SK-N-SH (cell line): ENCODE measurements around the gene SPA17. TPM values are rescaled to one million over a fixed set of nuclear protein-coding genes. Genes with fewer than 3 reads are reported as not detected.

Source experiments
- CTCF ChIA-PET: fragments of 300-600, 350-600 bp; formaldehyde crosslinking; extraction: SDS; loops from one replicate; lab custom pipeline; 2021; lab: Yijun Ruan, JAX
- POLR2A ChIA-PET: fragments of 350-600 bp; sonication (Branson Sonifier 250); formaldehyde crosslinking; extraction: SDS; loops from one replicate; lab custom pipeline; 2020; ENCODE audit warnings: antibody characterized with exemption, inconsistent platforms; lab: Yijun Ruan, JAX
- DNase-seq: peaks from one replicate; pipeline ENCODE4 v3.0.0; 2012
- H2AFZ ChIP-seq: fragments of 200-600 bp; sonication (generic); 2 replicates; pipeline ENCODE4 v1.8.1; 2016; ENCODE audit warnings: antibody characterized with exemption, mild to moderate bottlenecking, low read depth
- H3F3A ChIP-seq: fragments of 200-600 bp; sonication (generic); replicated peaks from 2 replicates; pipeline ENCODE3; 2016; ENCODE audit warnings: antibody characterized with exemption, mild to moderate bottlenecking; ENCODE audit not compliant: insufficient read depth
- H3K27ac ChIP-seq, 2 experiments: fragments of 200-500 bp in 1 of 2; fragments of 200-600 bp in 1 of 2; sonication (Bioruptor generic) in 1 of 2; sonication (generic), shearing (Covaris generic) in 1 of 2; 2 replicates each; pipeline versions ENCODE4 v1.5.1 to v1.6.1; 2014 to 2016; ENCODE audit warnings: low read depth in 2 of 2, inconsistent platforms in 1 of 2, low read length in 1 of 2, mild to moderate bottlenecking in 1 of 2, mixed read lengths in 1 of 2
- H3K27me3 ChIP-seq: fragments of 200-600 bp; sonication (generic), shearing (Covaris generic); 2 replicates; pipeline ENCODE4 v1.6.1; 2016; ENCODE audit warnings: mixed run types; ENCODE audit not compliant: insufficient read depth
- H3K36me3 ChIP-seq, 2 experiments: fragments of 200-500 bp in 1 of 2; fragments of 200-600 bp in 1 of 2; sonication (Bioruptor generic) in 1 of 2; sonication (generic) in 1 of 2; replicated peaks in 1 of 2; 2 replicates each; pipeline versions ENCODE3 to v1.5.1; 2014 to 2016; ENCODE audit warnings: low read length in 1 of 2, mild to moderate bottlenecking in 1 of 2; ENCODE audit not compliant: insufficient read depth in 2 of 2, control insufficient read depth in 1 of 2
- H3K4me1 ChIP-seq, 2 experiments: fragments of 200-500 bp in 1 of 2; fragments of 200-600 bp in 1 of 2; sonication (Bioruptor generic) in 1 of 2; sonication (generic), shearing (Covaris generic) in 1 of 2; 2 replicates each; pipeline versions ENCODE4 v1.5.1 to v1.6.1; 2014 to 2016; ENCODE audit warnings: low read depth in 1 of 2, low read length in 1 of 2, mixed run types in 1 of 2; ENCODE audit not compliant: insufficient read depth in 2 of 2, control insufficient read depth in 1 of 2
- H3K4me2 ChIP-seq: fragments of 200-600 bp; sonication (generic), shearing (Covaris generic); 2 replicates; pipeline ENCODE4 v1.6.1; 2017; ENCODE audit warnings: mixed run types
- H3K4me3 ChIP-seq, 2 experiments: fragments of 200-500 bp in 1 of 2; fragments of 200-600 bp in 1 of 2; sonication (Bioruptor generic) in 1 of 2; sonication (generic), shearing (Covaris generic) in 1 of 2; 2 replicates each; pipeline versions ENCODE4 v1.5.1 to v1.8.1; 2014 to 2016; ENCODE audit warnings: low read depth in 2 of 2, inconsistent platforms in 1 of 2, low read length in 1 of 2, mild to moderate bottlenecking in 1 of 2, mixed read lengths in 1 of 2, moderate library complexity in 1 of 2
- H3K79me2 ChIP-seq: fragments of 200-600 bp; sonication (generic); 2 replicates; pipeline ENCODE4 v1.8.1; 2017; ENCODE audit warnings: mild to moderate bottlenecking; ENCODE audit not compliant: insufficient read depth
- H3K9ac ChIP-seq: fragments of 200-600 bp; sonication (generic); 2 replicates; pipeline ENCODE4 v1.6.1; 2017; ENCODE audit warnings: mixed run types
- H3K9me2 ChIP-seq: fragments of 200-600 bp; sonication (generic); 2 replicates; pipeline ENCODE4 v1.6.1; 2017; ENCODE audit warnings: mixed run types
- H3K9me3 ChIP-seq: fragments of 200-600 bp; sonication (generic); 2 replicates; pipeline ENCODE4 v1.6.1; 2017; ENCODE audit warnings: mixed run types, mild to moderate bottlenecking, moderate library complexity
- H4K20me1 ChIP-seq: fragments of 200-600 bp; sonication (generic); 2 replicates; pipeline ENCODE4 v1.6.1; 2017; ENCODE audit warnings: mild to moderate bottlenecking, mixed run types; ENCODE audit not compliant: insufficient read depth
- CHD2 ChIP-seq: fragments of 150-350 bp; IDR thresholded peaks from 2 replicates; pipeline ENCODE4 v1.6.1; 2018; ENCODE audit warnings: low read length; ENCODE audit not compliant: partially characterized antibody
- CTCF ChIP-seq: fragments of 200-600 bp; sonication (generic); IDR thresholded peaks from 2 replicates; pipeline ENCODE4 v1.6.1; 2017; ENCODE audit warnings: antibody characterized with exemption, mild to moderate bottlenecking, moderate library complexity
- ELF1 ChIP-seq: IDR thresholded peaks from 2 replicates; pipeline ENCODE4 v1.4.0; 2012
- EP300 ChIP-seq, 2 experiments: IDR thresholded peaks; 2 replicates each; pipeline versions ENCODE4 v1.4.0 to v1.6.1; 2012; ENCODE audit warnings: borderline replicate concordance in 1 of 2, low read depth in 1 of 2, low read length in 1 of 2
- EZH2phosphoT487 ChIP-seq: fragments of 200-600 bp; sonication (generic); IDR thresholded peaks from 2 replicates; pipeline ENCODE4 v1.6.1; 2017; ENCODE audit warnings: low read depth, mixed run types, mild to moderate bottlenecking, antibody characterized with exemption, moderate library complexity, borderline replicate concordance
- FOSL2 ChIP-seq: IDR thresholded peaks from 2 replicates; pipeline ENCODE4 v1.4.0; 2012; ENCODE audit warnings: low read depth, mild to moderate bottlenecking, moderate library complexity, borderline replicate concordance
- GABPA ChIP-seq: IDR thresholded peaks from 2 replicates; pipeline ENCODE4 v1.4.0; 2012; ENCODE audit warnings: low read depth, mild to moderate bottlenecking
- GATA2 ChIP-seq: sonication (generic); formaldehyde crosslinking; IDR thresholded peaks from 2 replicates; pipeline ENCODE4 v1.5.0; 2020; ENCODE audit warnings: mild to moderate bottlenecking, missing genetic modification reagents
- MAX ChIP-seq: IDR thresholded peaks from 2 replicates; pipeline ENCODE4 v1.4.0; 2012; ENCODE audit warnings: low read depth
- NFIC ChIP-seq: IDR thresholded peaks from 2 replicates; pipeline ENCODE4 v1.4.0; 2012; ENCODE audit warnings: borderline replicate concordance
- POLR2AphosphoS5 ChIP-seq: IDR thresholded peaks from 2 replicates; pipeline ENCODE4 v1.6.1; 2012; ENCODE audit warnings: low read depth, low read length
- RCOR1 ChIP-seq: fragments of 150-350 bp; IDR thresholded peaks from 2 replicates; pipeline ENCODE4 v1.6.1; 2017; ENCODE audit warnings: antibody characterized with exemption, low read length
- SIN3A ChIP-seq: IDR thresholded peaks from 2 replicates; pipeline ENCODE4 v1.6.1; 2012; ENCODE audit warnings: low read depth, mild to moderate bottlenecking, low read length, moderate library complexity, borderline replicate concordance
- TAF1 ChIP-seq: IDR thresholded peaks from 2 replicates; pipeline ENCODE4 v1.6.1; 2012; ENCODE audit warnings: low read depth, mild to moderate bottlenecking, low read length, moderate library complexity, borderline replicate concordance
- TEAD4 ChIP-seq: IDR thresholded peaks from 2 replicates; pipeline ENCODE4 v1.4.0; 2012; ENCODE audit warnings: mild to moderate bottlenecking, borderline replicate concordance; ENCODE audit not compliant: insufficient read depth
- USF2 ChIP-seq: fragments of 150-350 bp; IDR thresholded peaks from 2 replicates; pipeline ENCODE4 v1.6.1; 2017; ENCODE audit warnings: antibody characterized with exemption, low read length, low read depth, borderline replicate concordance
- WGBS: methylation state at CpG from one replicate; pipeline ENCODE4 v1.1.6; 2017; ENCODE audit warnings: low lambda C conversion rate; 5-methylcytosine and 5-hydroxymethylcytosine counted together
- polyA plus RNA-seq, 3 experiments: library from polyadenylated mRNA; depleted of rRNA; stranded (reverse); fragments of >200 nt; gene quantifications; 2 replicates each; pipeline ENCODE4 v1.2.3, GENCODE V29; 2012
- TF ChIP-seq, protein P1 (sequence below): IDR thresholded peaks from 2 replicates; pipeline ENCODE4; 2012
- TF ChIP-seq, protein P2 (sequence below): IDR thresholded peaks from 2 replicates; pipeline ENCODE4 v1.6.1; 2012; ENCODE audit warnings: mild to moderate bottlenecking, low read depth, low read length, moderate library complexity
- TF ChIP-seq, protein P3 (sequence below): fragments of 150-350 bp; IDR thresholded peaks from 2 replicates; pipeline ENCODE4 v1.6.1; 2016; ENCODE audit warnings: mild to moderate bottlenecking, low read depth, low read length

Gene SPA17
- polyA plus RNA-seq, 1 of the 3 experiments (the other 2 are of a cell fraction) = 7.7 TPM

- ChIA-PET POLR2A (no interaction called here), CTCF (interaction anchor here (0.8 to 1.7 kb wide), 2 partner anchors 69 to 101 kb away, joined by 3 read pairs; no protein-coding TSS in a partner anchor)
- H3K9me2 ChIP-seq = no peaks in the 10 kb centered on the region
- no peaks in the 10 kb centered on the region for H4K20me1 ChIP-seq
- H3K4me3 ChIP-seq = no peak overlapping the region
- H2AFZ ChIP-seq = no peak overlapping the region
- H3K9me3 ChIP-seq = no peaks in the 10 kb centered on the region
- no peak overlapping the region for H3K9ac ChIP-seq
- H3K79me2 ChIP-seq = no peaks in the 10 kb centered on the region; the same call in 1 of the 2 replicates
- no peak overlapping the region for H3K27ac ChIP-seq
- no peak for DNase-seq
- H3F3A ChIP-seq = peaks cover 4% of the 10 kb centered on the region
- H3K4me1 ChIP-seq = no peaks in the 10 kb centered on the region
- H3K27me3 ChIP-seq = no peaks in the 10 kb centered on the region
- H3K36me3 ChIP-seq = peaks cover 0 to 3% of the 10 kb centered on the region in 2 experiments
- no peak overlapping the region for H3K4me2 ChIP-seq
- 86% methylated on average over 2 of the region's 2 CpGs for WGBS
- TF ChIP-seq USF2 (no peak), POLR2AphosphoS5 (no peak), RCOR1 (no peak), MAX (no peak), SIN3A (no peak), NFIC (no peak), GATA2 (CRISPR knock-in tag) (no peak), FOSL2 (no peak), EP300 (IDR thresholded peaks at IDR 0.05; ENCODE audit: borderline replicate concordance in 1 of 2, low read depth in 1 of 2, low read length in 1 of 2) (no peak), EZH2phosphoT487 (no peak), GABPA (no peak), TAF1 (no peak), CTCF (no peak), TEAD4 (no peak), CHD2 (no peak), ELF1 (no peak)
- TF ChIP-seq, protein P1, sequence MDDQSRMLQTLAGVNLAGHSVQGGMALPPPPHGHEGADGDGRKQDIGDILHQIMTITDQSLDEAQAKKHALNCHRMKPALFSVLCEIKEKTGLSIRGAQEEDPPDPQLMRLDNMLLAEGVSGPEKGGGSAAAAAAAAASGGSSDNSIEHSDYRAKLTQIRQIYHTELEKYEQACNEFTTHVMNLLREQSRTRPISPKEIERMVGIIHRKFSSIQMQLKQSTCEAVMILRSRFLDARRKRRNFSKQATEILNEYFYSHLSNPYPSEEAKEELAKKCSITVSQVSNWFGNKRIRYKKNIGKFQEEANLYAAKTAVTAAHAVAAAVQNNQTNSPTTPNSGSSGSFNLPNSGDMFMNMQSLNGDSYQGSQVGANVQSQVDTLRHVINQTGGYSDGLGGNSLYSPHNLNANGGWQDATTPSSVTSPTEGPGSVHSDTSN = no peak
- TF ChIP-seq, protein P2, sequence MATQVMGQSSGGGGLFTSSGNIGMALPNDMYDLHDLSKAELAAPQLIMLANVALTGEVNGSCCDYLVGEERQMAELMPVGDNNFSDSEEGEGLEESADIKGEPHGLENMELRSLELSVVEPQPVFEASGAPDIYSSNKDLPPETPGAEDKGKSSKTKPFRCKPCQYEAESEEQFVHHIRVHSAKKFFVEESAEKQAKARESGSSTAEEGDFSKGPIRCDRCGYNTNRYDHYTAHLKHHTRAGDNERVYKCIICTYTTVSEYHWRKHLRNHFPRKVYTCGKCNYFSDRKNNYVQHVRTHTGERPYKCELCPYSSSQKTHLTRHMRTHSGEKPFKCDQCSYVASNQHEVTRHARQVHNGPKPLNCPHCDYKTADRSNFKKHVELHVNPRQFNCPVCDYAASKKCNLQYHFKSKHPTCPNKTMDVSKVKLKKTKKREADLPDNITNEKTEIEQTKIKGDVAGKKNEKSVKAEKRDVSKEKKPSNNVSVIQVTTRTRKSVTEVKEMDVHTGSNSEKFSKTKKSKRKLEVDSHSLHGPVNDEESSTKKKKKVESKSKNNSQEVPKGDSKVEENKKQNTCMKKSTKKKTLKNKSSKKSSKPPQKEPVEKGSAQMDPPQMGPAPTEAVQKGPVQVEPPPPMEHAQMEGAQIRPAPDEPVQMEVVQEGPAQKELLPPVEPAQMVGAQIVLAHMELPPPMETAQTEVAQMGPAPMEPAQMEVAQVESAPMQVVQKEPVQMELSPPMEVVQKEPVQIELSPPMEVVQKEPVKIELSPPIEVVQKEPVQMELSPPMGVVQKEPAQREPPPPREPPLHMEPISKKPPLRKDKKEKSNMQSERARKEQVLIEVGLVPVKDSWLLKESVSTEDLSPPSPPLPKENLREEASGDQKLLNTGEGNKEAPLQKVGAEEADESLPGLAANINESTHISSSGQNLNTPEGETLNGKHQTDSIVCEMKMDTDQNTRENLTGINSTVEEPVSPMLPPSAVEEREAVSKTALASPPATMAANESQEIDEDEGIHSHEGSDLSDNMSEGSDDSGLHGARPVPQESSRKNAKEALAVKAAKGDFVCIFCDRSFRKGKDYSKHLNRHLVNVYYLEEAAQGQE = no peak
- TF ChIP-seq, protein P3, sequence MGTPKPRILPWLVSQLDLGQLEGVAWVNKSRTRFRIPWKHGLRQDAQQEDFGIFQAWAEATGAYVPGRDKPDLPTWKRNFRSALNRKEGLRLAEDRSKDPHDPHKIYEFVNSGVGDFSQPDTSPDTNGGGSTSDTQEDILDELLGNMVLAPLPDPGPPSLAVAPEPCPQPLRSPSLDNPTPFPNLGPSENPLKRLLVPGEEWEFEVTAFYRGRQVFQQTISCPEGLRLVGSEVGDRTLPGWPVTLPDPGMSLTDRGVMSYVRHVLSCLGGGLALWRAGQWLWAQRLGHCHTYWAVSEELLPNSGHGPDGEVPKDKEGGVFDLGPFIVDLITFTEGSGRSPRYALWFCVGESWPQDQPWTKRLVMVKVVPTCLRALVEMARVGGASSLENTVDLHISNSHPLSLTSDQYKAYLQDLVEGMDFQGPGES = no peak
These were observed 19.4 kb downstream of the SPA17 start for GRCh38 chr11:124693142-124693541.
